ENCODE results near the gene ESRRA.

ESRRA gene

DNA sequence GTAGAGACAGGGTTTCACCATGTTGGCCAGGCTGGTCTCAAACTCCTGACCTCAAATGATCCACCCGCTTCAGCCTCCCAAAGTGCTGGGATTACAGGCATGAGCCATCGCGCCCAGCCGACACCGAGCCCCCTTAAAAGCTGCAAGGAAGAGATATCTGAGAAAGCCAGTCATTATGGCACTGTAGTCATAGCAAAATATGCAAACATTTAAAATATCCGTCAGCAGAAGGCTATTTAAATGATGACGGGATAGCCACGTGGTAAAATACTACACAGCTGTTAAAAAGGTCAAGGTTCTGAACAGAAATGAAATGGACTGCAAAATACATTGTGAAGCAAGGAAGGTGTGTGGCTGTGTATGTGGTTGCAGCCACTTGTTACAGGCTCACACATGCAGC, 28.2 kb downstream of the ESRRA start:
- no peak for FAIRE-seq

GRCh38 chr11:64334764-64335735, 29.7 kb downstream of the ESRRA start:
- no peak for FAIRE-seq

- no peak for FAIRE-seq
Observed at GRCh38 chr11:64337538-64338249, 32.4 kb downstream of the ESRRA start.

DNA sequence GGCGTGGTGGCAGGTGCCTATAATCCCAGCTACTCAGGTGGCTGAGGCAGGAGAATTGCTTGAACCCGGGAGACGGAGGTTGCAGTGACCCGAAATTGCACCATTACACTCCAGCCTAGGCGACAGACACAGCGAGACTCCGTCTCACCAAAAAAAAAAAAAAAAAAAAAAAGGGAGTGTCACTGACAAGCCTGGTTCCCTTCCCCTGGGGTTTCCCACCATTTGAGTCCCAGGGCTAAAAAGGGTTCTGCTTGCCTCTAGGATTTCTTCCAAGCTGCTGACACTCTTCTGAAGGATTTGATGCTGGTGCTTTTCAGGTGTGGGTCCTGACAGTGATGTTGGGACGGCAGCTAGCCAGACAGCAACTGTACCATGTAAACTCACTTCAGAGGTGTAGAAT, 33.4 kb downstream of the ESRRA start:
- FAIRE-seq = no peak

- FAIRE-seq = no peak
Observed at GRCh38 chr11:64339286-64339685, 34.0 kb downstream of the ESRRA start.

GRCh38 chr11:64339754-64340408, 34.6 kb downstream of the ESRRA start, which contains the start of gene CCDC88B:
TSS of gene CCDC88B (plus strand) at chr11:64340204. CDS start at chr11:64340267, 63 bp downstream.
- FAIRE-seq = no peak

GRCh38 chr11:64340671-64341335, 35.5 kb downstream of the ESRRA start:
- no peak for FAIRE-seq

- FAIRE-seq = no peak
Observed at GRCh38 chr11:64341429-64341828, 36.1 kb downstream of the ESRRA start.

DNA sequence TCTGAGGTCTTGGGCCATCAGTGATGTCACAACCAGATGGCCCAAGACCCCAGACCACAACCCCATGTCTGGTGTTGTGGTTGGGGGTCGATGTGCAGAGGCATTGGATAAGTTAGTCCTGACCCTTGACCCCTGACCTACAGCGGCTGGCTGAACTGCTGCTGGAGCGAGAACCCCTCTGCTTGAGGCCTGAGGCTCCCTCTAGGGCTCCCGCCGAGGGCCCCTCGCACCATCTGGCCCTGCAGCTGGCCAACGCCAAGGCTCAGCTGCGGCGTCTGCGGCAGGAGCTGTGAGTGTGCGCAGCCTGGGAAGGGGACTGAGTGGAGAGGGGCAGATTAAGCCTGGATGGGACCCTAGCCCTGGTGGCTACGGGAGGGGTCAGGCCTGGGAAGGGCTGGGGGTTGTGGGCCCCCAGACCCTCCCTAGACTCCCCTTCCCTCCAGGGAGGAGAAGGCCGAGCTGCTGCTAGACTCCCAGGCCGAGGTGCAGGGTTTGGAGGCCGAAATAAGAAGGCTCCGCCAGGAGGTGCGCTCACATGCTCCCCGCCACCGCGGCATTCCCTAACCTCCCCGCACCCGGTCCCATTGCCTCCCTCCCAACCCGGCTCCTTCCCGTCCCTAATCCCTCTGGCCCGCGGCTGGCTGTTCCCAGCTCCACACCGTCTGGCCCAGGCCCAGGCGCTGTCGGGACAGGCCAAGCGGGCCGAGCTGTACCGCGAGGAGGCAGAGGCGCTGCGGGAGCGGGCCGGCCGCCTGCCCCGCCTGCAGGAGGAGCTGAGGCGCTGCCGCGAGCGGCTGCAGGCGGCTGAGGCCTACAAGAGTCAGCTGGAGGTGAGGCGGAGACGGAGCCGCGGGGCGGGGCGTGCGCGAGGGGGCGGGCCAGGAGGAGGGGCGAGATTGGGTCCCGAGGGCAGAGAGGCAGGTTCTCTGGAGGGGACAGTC, 36.8 kb downstream of the ESRRA start:
- FAIRE-seq = no peak

DNA sequence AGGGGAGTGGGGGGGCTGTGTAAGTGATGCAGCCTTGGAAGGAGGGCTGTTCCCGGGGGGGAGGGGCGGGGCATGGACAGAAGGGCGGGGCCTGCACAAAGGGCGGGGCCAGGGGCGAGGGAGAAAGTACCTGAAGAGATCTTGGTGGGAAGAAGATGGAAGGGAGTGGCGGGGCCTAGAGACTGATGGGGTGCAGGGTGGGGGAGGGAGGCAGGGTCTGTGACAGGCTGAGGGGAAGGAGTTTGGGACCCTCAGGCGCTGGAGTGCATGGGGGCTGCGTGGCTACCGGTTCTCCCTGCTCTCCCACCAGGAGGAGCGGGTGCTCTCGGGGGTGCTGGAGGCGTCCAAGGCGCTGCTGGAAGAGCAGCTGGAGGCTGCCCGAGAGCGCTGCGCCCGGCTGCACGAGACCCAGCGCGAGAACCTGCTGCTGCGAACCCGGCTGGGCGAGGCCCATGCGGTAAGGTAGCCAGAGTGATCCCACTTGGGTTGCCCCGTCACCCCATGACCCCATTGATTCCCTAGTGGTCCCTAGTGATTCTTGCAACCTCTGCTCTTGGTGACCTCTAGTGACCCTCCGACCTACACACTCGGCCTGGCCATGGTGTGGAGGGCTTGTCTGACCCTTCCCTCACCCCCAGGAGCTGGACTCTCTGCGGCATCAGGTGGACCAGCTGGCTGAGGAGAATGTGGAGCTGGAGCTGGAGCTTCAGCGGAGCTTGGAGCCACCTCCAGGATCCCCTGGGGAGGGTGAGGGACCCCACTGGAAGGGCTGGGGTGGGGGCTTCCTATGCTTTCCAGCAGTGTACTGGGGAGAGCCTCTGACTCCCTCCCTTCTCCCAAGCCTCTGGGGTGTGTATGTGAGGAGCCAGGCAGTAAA, 37.8 kb downstream of the ESRRA start:
- FAIRE-seq = no peak

DNA sequence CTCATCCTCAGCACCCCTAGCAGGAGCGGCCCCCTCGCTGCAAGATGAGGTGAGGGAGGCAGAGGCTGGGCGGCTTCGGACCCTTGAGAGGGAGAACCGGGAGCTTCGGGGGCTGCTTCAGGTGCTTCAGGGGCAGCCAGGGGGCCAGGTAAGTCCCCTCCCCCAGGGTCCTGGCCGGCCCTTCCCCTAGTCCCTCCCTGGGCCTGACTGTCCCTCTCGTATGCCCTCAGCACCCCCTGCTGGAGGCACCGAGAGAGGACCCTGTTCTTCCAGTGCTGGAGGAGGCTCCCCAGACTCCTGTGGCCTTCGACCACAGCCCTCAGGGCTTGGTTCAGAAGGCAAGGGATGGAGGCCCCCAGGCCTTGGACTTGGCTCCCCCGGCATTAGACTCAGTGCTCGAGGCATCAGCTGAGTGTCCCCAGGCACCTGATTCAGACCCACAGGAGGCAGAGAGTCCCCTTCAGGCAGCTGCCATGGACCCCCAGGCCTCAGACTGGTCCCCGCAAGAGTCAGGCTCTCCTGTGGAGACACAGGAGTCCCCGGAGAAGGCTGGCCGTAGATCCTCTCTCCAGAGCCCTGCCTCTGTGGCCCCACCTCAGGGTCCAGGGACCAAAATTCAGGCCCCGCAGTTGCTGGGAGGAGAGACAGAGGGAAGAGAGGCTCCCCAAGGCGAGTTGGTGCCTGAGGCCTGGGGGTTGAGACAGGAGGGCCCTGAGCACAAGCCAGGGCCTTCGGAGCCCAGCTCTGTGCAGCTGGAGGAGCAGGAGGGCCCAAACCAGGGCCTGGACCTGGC, 38.6 kb downstream of the ESRRA start:
- FAIRE-seq = no peak

- FAIRE-seq = no peak
Observed at GRCh38 chr11:64344787-64345186, 39.5 kb downstream of the ESRRA start.

DNA sequence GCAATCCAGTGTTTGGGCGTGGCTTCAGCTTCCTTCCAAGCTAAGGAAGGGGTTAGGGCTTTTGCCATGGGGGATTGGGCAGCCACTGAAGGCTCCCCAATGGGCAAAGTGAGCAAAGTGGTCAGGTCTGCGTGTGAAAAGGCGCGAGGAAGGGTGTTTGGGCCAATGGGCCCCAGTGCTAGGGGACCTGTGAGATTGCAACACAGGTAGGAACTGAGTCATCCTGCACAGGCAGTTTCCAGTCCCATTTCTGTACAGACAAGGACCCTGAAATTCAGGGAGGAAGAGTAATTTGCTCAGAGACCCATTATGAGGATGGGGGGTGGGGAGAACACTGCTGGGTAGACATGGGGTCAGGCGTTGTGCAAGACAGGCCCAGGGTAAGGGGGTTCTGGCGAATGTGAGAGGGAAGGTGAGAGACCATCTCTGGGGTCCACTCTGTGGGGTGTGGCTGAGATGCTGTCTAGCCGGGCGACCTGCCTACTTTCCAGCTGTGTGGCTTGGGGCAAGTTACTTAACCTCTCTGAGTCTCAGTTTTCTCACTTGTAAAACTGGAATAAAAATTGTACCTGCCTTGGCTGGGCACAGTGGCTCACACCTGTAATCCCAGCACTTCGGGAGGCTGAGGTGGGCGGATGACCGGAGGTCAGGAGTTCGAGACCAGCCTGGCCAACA, 42.0 kb downstream of the ESRRA start:
- FAIRE-seq = no peak

GRCh38 chr11:64348383-64349024, 43.2 kb downstream of the ESRRA start:
- FAIRE-seq = no peak

GRCh38 chr11:64349025-64349387, 43.7 kb downstream of the ESRRA start:
- FAIRE-seq = no peak

DNA sequence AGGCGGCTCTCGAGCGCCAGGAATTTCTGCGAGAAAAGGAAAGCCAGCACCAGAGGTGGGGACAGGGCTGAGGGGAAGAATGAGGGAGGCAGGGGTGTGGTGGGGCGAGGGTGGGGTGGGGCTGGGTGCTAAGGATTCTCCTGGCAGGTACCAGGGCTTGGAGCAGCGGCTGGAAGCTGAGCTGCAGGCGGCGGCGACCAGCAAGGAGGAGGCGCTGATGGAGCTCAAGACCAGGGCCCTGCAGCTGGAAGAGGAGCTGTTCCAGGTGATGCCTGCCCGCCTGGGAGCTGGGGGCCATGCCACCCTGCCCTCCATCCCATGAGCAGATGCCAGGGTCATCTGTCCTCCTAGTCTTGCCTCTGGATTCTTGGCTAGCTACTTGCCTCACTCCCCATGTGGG, 44.1 kb downstream of the ESRRA start:
- FAIRE-seq = no peak

DNA sequence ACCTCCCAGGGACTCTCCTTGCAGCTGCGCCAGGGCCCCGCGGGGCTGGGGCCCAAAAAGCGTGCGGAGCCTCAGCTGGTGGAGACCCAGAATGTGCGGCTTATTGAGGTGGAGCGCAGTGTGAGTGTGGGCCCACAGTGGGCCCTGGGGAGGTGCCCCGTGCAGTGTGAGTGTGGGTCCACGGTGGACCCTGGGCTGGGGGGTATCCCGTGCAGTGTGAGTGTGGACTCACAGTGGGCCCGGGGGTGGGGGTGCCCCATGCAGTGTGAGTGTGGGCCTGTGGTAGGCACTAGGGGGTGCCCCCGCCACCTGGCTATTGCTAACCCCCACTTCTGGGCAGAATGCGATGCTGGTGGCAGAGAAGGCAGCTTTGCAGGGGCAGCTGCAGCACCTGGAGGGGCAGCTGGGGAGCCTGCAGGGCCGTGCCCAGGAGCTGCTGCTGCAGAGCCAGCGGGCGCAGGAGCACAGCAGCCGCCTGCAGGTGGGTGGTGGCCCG, 45.9 kb downstream of the ESRRA start:
- FAIRE-seq = no peak

All from TTC549 (cell line).